GM21737 (cell line): ENCODE results near the gene TMUB1.

ENCODE experiments used
- ATAC-seq: cut with Tn5 transposase; IDR thresholded peaks from one replicate; pipeline ENCODE4 v1.9.1; 2021; ENCODE audit warnings: mild to moderate bottlenecking, moderate library complexity; ENCODE audit not compliant: unreplicated experiment

The TMUB1 gene

DNA sequence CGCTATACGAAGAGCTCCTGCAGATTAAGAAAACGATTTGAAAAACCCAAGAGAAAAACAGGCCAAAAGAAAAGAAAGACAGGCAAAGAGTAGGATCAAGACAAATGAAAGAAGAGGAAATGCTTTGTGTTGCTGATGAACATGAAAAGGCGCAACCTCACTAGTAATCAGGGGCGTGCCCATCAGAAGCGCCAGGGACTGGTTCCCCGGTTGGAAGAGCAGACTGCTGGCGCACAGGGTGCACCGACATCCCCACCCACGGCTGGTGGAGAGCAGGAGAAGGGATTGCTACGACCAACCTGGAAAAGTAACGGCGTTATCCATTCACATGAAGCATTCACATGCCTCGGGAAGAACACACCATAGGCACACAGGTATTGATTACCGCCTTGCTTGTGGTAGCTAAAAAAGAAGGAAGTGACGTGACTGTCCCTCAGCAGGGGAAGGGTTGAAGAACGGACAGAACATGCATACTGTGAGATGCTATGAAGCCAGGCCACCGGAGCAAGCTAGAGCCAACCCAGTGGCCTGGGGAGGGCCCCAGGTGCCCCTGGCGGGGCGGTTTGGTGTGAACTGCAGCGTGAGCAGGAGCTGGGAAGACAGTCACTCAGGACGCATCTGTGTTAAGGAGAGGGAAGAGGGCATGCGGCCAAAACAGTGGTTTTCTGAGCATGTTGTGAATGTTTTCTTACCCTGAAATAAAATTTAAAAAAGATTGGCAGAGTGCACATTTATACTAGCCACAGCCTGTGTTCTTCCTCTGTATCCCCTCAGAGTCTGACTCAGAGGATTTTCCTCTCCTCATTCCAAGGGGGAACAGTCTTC lies 21.3 kb upstream of the TMUB1 start:
- ATAC-seq = no peak

DNA sequence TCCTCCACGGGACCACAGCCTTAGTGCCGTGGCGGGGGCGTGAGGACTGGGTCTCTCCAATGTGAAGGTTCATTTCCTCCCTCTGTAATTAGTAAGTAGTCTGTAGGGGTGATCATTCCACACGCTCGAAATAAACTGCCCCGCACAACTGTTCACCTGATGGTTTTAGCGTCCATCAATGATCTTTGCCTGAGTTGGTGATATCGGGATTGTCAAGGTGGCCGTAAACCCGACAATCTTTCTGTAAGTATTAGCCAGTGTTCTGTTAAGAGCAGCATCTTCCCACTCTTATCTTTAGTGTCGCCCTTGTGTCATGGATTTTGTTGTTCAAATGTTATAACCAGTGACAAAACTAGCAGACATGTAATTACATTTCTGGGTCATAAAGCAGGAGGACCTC lies 20.7 kb upstream of the TMUB1 start:
- no peak for ATAC-seq

DNA sequence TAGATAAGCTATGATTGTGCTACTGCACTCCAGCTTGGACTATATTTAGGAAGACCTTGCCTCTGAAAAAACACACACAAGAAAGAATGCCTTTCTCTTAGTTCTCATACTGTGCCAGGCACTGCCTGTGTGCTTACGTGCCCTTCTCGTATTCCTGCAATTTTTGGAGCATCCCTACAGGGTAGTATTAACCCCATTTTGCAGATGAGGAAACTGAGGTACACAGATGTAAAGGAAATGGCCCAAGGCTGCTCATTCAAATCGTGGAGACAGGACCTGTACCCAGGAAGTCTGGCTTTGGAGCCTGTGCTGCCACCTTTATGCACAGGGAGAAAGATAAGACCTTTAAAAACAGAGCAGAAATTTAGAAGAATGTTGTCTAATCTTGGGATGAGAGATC lies 19.7 kb upstream of the TMUB1 start:
- no peak for ATAC-seq

DNA sequence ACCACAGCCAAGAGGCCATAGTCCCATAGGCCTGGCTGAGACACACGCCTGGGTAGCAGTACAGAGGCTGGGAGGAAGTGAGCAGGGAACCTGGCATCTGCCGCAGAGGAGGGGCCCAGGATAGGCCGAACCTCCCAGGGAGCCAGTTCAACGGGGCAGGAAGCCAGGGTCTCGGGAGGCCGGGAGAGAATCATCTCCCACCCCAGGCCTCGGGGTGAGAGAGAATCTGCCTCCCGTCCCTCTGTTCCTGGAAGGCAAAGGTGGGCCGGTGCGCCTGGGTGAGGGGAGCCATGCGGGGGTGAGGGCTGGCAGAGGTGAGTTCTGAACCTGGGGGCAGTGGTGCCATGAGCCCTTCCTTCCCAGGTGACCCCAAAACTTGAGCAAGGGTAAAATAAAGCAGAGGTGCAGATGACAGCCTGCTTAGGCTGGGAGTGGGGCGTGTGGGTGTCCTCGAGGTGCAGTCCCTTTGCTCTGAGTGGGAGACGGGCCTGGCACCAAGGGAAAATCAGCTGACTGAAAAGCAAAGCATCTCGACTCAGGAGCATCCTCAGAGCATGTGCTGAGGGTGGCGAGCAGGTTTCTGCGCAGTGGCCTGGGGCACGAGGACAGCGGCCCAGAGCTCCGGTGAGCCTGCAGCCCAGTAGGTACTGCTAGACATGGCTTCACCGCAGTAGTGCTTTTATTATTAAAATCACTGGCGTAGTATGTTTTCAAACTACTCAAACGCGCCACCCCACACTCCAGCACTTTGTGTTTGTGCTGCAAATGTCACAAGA lies 18.5 kb upstream of the TMUB1 start:
- no peak for ATAC-seq

DNA sequence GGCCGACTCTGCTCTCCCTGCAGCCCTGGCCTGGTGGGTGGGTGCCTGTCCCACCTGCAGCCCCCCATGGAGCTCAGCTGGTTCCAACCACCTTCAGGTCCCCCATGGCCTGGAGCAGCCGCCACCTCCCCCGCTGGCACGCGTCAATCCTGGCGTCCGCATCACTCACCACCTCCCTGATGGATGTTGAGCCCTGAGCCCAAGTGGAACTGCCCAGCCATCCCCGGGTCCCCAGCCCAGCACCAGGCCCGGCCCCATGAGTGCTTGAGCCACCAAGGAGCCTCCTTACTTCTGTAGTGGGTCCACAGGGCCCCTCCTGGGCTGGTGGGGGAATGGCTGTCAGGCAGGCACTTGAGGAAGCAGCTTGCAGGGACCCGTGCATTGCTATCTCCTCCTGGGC lies 17.6 kb upstream of the TMUB1 start:
- ATAC-seq = no peak

DNA sequence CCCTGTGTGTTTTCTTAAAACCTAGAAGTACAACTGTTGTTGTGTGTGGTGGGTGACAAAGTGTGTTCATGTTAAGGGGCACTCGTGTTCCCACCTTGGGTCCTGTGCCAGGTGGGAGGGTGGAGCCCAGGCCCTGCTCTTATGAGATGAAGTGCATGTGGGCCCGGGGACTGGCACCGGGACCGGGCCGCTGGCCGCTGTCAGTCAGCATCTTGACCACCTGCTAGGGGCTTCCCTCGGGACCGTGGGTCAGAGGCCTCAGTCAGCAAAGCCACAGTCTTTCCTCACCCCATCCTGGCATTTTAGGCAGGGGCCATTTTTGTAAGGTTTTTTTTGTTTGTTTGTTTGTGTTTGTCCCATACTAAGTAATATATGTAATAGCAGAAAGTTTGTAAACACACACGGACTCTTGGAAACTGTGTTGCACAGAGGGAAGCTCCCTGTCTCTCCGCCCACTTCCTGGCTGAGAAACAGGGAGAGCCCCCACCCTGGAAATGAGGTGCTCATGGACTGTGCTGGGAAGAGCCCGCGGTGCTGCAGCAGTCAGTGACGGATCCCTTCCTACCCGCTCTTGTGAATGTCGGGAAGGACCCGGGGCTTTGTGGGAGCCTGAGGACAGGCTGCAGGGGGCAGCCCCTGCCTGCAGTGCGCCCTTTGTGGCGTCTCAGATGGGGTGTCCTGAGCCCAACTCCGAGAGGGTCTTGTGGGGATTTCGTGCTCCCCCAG lies 16.4 kb upstream of the TMUB1 start:
- no peak for ATAC-seq

DNA sequence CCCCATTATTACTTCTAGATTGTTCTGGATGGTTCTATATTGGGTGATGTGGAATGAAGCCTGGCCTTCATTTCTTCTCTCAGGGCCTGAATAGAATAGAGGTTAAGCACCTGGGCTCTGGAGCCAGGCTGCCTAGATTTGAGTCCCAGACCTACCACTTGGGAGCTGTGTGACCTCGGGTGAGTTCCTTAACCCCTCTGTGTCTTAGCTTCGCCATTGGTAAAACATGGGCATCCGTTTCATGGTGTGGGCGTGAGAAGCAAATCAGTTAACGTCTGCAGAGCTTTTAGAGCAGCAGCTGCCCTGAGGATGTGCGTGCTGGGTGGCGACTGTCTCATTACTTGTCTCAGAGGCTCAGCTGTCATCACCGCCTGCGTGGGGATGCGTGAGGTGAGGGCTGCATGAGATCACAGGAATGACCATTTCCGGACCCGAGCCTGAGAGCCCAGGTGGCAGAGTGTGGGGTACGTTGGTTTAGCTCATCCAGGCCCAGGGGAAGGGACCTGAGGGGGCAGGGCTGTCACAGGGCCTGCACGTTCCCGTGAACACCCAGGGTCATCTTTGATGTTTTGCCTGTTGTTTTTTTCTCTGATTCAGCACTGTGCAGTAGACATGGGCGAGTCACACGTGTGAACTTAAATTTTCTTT lies 12.7 kb upstream of the TMUB1 start:
- ATAC-seq = no peak

DNA sequence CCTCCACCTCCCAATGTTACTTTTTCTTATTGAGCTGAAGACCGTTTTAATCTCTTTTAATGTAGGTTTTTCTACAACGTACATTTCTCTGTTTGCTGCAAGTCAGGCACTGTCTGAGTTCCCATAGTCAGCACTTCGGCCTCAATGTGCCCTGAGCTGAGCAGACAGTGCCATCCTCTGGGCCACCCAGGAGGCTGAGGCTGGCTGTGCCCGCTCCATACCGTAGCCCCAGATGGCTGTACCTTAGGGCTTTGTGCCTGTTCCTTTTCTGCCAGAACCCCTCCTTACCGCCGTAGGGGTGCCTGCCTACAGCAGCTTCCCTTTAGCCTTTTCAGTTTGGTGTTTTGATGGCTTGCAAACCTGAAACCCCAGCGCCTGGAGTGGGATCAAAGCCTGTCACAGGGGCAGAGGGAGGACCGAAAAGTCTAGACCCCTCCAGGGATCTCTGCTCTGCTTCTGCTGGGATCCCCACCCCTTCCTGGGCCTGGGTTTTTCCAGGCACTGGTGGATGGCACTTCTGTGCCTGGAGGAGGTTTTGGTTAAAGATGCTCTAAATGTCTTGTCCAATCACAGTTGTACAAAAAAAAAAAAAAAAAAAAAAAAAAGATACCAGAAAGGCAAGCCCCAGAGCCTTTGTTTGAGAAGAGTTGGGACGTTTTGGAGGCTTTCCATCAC lies 12.0 kb upstream of the TMUB1 start:
- ATAC-seq = no peak

DNA sequence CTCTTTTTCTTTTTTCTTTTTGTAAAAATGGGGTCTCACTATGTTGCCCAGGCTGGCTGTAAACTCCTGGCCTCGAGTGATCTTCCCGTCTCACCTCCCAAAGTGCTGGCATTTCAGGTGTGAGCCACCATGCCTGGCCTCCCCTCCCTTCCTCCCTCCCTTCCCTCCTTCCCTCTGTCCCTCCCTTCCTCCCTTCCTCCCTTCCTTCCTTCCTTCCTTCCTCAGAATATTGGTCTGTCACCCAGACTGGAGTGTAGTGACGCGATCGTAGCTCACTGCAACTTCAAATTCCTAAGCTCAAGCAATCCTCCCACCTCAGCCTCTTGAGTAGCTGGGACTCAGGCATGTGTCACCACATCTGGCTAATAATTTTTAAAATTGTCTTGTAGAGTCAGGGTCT lies 11.4 kb upstream of the TMUB1 start:
- no peak for ATAC-seq

DNA sequence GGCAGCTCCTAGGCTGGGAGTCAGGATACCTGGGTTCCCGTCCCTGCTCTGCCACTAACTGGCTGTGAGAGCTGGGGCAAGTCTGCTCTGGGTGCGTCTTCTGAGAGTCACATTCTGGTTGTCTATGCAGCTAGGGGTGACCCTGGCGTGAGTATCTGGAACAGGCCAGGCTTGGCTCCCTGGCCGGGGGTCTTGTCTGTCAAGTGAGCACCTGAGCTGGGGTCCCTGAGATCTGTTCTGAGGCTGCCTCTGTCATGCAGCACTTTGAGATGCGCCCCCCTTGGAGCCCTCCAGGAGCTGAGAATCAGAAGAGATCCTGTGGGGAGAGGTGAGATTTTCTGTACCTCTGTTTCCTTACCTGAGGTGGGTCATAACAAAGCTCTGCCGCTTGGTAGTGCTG lies 10.5 kb upstream of the TMUB1 start:
- no peak for ATAC-seq

DNA sequence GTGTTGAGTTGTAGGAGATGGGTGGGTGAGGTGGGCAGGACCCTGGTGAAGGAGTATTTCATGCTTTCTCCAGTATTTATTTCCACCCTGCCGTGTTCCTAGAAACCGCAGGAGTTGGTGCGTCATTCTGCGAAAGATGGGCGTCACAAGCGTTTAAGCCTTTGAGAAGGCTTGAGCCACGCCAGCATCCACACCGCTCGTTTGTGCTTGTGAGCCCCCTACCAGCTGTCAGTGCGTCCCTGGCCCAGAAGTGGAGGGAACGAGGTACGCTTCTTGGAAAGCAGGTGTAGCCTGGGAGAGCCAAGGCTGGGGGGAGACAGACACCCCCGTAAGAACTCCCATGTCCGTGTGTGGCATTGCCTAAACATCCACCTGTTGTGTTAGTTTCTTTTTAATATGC lies 8.7 kb upstream of the TMUB1 start:
- no peak for ATAC-seq

DNA sequence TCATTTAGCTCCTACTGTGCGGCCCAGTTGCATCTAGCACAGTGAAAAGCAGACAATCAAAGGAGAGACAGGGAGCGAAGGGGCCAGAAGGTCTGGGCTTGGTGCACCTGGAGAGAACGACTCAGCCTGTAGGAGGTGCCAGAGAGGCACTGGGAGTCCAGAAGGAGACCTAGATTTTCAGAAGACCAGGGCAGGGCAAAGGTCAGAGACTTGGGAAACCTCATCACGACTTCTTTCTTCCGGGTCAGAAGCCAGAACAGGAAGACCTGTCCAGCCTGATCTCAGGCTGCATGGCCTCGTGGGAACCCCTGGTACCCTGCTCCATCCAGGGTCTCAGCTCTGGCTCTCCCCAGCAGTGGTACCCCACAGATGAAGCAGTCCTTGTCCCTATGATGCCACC lies 8.1 kb upstream of the TMUB1 start:
- no peak for ATAC-seq

DNA sequence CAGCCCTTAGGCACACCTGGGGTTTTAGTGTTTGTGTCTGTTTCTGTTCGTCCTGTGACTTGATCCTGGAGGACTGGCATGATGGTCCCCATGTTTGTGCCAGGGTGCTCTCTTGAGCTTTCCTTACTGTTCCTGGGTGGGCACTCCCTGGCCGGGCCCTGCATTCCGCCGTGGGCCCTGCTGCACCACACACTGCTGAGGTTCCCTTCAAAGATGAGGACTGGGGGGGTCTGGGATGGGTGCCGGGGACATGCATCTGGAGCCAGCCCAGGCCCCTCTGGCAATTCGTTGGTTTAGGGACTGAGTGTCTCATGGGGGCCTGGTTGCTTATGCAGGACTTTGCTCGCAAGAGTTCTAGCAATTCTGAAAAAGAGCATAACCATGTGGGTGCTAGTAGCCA lies 7.7 kb upstream of the TMUB1 start:
- ATAC-seq = no peak

DNA sequence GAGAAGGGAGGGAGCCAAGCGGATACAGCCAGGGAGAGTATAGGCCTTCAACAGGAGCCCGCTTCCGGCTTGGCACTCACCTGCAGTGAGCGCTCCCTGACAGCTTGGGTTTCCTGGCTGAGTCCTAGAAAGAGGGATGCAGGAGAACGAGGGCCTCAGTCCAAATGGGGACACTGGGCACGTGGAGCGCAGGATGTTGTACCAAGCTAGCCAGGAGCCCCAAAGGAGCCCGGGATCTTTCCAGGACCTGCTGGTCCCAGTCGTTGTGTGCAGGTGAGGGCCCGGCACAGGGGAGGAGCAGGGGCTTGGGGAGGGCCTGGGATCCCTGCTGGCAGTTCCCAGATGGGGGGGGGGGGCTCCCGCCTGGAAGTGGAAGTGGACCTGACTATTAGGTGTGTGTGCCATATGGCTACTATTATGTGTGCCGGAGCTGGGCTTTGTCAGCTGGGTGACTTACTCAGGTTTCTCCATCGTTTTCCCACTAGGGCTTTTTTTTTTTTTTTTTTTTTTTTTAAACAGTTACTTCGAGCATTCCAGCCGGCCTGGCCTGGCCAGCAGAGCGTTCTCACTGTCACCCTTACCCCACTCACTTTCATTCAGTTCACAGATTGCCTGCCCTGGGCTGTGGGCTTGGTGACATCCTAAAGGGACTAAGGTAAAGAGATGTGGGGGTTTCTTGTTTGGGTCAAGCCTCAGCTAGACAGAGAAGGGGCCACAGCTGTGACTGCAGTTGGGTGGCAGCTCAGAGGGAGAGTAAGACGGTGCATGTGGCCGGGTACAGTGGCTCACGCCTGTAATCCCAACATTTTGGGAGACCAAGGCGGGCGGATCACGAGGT lies 6.8 kb upstream of the TMUB1 start:
- ATAC-seq = no peak

DNA sequence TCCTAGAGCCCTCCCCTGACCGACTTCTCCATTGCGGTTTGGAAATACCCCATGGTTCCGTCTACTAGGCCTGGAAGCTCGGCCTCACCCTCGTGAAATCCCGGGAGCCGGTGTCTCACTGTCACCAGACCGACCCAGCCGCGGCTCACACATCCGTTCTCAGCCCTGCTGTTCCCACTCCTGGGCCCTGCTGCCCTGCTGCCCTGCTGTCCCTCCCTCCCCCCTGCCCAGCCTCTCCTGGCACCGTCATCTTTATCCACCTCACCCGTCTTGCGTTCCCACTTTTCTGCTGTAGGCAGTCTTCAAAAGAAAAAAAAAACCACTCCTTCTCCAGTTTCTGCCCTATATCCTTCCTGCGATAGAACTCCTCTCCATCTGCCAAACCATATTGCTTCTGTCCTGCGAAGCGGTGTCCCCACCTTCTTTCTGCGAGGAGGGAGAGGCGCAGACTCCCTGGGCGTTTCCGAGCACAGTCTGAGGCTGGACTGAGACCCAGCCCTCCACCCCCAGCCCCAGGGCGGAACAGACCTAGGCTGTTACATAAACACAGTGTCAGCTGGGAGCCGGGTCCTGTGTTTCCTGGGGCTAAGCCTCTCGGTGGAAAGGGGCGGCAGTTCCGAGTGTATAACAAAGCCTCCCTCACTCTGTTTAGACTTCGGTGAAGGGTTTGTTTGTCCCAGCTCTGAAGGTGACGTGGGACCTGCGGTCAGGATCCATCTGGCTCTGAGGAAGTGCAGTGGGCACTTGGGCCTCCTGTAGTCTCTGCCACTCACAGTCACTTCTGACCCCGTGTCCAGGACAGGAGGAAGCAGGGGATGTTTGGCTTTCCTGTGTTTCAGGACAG lies 5.8 kb upstream of the TMUB1 start:
- no peak for ATAC-seq

DNA sequence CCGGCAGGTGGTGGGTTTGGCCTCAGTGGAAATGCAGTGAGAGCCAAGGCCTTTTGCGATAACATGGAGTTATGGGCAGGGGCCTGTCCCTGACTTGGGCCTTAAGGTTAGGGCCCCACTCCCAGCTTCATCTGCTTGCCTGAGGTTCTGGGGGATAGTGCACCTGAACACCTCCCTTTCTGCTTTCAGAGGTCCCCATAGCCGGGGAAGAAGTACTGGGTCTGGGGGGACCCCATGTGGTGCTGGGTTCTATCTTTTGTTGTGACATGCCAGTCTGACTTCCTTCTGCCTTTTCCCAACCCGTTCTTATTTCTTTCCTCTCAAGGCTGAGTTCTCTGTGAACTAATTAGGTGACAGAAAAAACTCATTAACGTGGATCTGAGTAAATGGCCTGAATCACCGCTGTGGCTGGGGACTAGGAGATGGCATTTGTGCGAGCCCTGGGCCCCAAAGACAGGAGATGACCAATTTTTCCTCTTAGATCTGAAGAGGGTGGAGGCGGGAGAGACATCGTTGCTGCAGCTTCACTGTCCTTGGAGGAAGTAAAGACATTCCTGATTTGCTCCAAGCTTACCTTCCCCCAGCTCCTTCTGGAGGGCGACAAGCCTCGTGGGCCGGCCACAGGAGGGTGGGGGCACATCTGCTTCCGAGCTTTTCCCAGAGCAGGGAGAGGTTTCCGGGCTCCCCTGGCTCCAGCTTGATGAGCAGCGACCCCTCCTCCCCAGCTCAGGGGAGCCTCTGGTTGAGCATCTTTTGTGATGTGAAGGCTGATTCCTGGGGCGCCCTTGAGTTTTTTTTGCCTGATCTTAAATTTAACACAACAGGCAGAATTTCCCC lies 4.9 kb upstream of the TMUB1 start:
- no peak for ATAC-seq

DNA sequence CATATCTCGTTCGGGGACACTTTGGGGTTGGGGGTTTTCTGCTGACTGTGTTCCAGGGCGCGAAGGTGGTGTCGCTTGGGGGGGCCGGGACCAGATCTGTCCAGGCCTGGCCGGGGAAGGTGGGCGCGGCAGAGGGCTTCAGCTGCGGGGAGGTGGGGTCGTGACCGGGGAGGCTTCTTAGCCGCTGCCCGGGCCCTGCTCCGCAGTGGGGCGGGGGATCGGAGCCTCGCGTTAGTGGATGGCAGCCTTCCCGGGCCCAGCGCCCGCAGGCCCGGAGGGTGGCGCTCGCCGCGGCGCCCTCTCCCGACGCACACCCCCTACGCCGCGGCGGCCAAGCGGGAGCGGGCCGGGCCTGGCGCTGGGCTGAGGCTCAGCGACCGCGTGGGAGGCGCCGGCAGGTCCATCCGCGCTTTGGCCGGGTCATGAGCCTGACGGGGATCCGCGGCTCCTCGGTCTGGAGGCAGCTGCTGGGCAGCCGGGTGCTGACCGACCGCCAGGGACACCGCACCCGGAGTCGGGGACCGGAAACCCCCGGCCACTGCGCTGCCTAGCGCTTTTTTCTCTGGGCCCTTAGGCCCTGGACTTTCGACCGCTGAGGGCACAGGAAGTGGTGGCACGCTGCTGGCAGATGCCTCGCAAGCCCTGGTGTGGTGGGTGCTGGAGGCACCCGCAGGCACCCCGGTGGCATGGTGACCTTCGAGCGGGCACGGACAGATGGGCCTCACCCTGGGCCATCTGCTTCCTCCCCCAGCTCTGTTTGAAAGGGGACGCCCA lies 4.1 kb upstream of the TMUB1 start:
- no peak for ATAC-seq
